Osteocyte (in vitro differentiated cells): Measurements from ENCODE around the gene SLC27A4. TPM values are rescaled to one million over a fixed set of nuclear protein-coding genes. Genes with fewer than 3 reads are reported as not detected.

ENCODE experiments used
- DNase-seq: peaks from one replicate; pipeline ENCODE4 v3.0.0; 2021; ENCODE audit warnings: mixed read lengths; ENCODE audit not compliant: unreplicated experiment; ENCODE audit errors: extremely low spot score
- H3K27ac Mint-ChIP-seq: one replicate; pipeline ENCODE4 v1.8.0; 2021; ENCODE audit warnings: mild to moderate bottlenecking, mixed read lengths; ENCODE audit not compliant: unreplicated experiment
- H3K27me3 Mint-ChIP-seq: one replicate; pipeline ENCODE4 v1.8.0; 2021; ENCODE audit warnings: mixed read lengths; ENCODE audit not compliant: unreplicated experiment
- H3K36me3 Mint-ChIP-seq: one replicate; pipeline ENCODE4 v1.8.0; 2021; ENCODE audit warnings: mixed read lengths; ENCODE audit not compliant: unreplicated experiment
- H3K4me1 Mint-ChIP-seq: one replicate; pipeline ENCODE4 v1.8.0; 2021; ENCODE audit warnings: mixed read lengths; ENCODE audit not compliant: unreplicated experiment
- H3K4me3 Mint-ChIP-seq: one replicate; pipeline ENCODE4 v1.8.0; 2021; ENCODE audit warnings: mild to moderate bottlenecking, moderate library complexity, mixed read lengths; ENCODE audit not compliant: unreplicated experiment
- H3K9me3 Mint-ChIP-seq: one replicate; pipeline ENCODE4 v1.8.0; 2021; ENCODE audit warnings: mixed read lengths; ENCODE audit not compliant: unreplicated experiment
- CTCF ChIP-seq: fragments of 200-600 bp; sonication (generic); IDR thresholded peaks from 2 replicates; pipeline ENCODE4 v1.5.0; 2021; ENCODE audit warnings: antibody characterized with exemption, mild to moderate bottlenecking, moderate library complexity
- total RNA-seq: library from RNA; stranded (reverse); gene quantifications from 2 replicates; pipeline ENCODE4 v1.2.1, GENCODE V29; 2021

Gene SLC27A4
- total RNA-seq, 1 donor from 2014 or later = 39.4 TPM

GRCh38 chr9:128375865-128376264, 35.5 kb downstream of the SLC27A4 start:
- H3K36me3 Mint-ChIP-seq = peaks cover 11% of the 10 kb centered on the region
- H3K27me3 Mint-ChIP-seq = no peaks in the 10 kb centered on the region
- H3K4me3 Mint-ChIP-seq = no peak overlapping the region
- DNase-seq = no peak
- no peaks in the 10 kb centered on the region for H3K9me3 Mint-ChIP-seq
- no peak overlapping the region for H3K27ac Mint-ChIP-seq
- no peak for TF ChIP-seq CTCF
- peaks cover 18% of the 10 kb centered on the region for H3K4me1 Mint-ChIP-seq

- Mint-ChIP-seq H3K36me3 (peaks cover 12% of the 10 kb centered on the region), H3K27me3 (no peaks in the 10 kb centered on the region), H3K4me1 (no peaks in the 10 kb centered on the region), H3K4me3 (no peak overlapping the region), H3K27ac (no peak overlapping the region), H3K9me3 (no peaks in the 10 kb centered on the region)
- DNase-seq = no peak
- no peak for TF ChIP-seq CTCF
Observed at GRCh38 chr9:128382261-128382660, 41.9 kb downstream of the SLC27A4 start.

DNA sequence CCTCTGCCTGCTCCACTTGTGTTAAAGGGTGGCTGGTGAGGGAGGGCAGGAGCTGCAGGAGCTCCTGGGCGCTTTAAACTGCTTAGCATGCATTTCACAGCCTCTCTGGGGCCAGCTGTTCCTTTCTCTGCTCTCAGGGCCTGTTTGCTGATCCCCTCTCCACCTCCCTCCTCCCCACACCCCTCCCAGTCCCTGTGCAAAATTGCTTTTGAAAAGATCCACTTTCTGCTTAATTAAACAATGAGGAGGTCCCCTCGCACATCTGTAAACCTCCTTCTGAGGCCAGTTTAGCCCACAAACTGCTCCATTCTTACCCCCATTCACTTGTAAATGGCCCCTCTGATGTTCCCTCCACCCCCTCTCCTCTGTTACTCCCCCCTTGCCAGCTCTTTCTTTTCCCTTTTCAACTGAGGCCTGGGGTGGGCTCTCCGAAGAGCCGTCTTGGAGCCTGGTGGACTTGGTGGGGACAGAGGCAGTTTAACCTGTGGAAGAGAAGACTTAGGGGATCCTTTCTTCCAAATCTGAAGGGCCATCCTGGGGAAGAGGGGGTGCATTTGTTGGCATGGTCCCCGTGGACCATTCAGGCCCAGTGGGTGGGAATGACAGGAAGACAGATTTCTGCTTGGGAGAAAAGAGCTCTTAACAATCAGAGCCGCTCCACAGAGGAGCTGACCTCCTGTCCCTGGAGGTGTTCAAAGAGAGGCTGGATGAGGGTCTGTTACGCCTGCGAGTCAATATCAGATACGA, 42.9 kb downstream of the SLC27A4 start:
- TF ChIP-seq CTCF = no peak
- H3K9me3 Mint-ChIP-seq = no peaks in the 10 kb centered on the region
- H3K27me3 Mint-ChIP-seq = no peaks in the 10 kb centered on the region
- peaks cover 16% of the 10 kb centered on the region for H3K36me3 Mint-ChIP-seq
- no peaks in the 10 kb centered on the region for H3K4me1 Mint-ChIP-seq
- no peak for DNase-seq
- H3K27ac Mint-ChIP-seq = no peak overlapping the region
- H3K4me3 Mint-ChIP-seq = no peak overlapping the region

GRCh38 chr9:128383791-128384190, 43.5 kb downstream of the SLC27A4 start:
- no peak for DNase-seq
- H3K36me3 Mint-ChIP-seq = peaks cover 15% of the 10 kb centered on the region
- H3K9me3 Mint-ChIP-seq = no peaks in the 10 kb centered on the region
- no peak for TF ChIP-seq CTCF
- H3K27ac Mint-ChIP-seq = no peak overlapping the region
- H3K27me3 Mint-ChIP-seq = no peaks in the 10 kb centered on the region
- H3K4me1 Mint-ChIP-seq = no peaks in the 10 kb centered on the region
- no peak overlapping the region for H3K4me3 Mint-ChIP-seq

GRCh38 chr9:128384801-128385495, 44.6 kb downstream of the SLC27A4 start:
- H3K9me3 Mint-ChIP-seq = no peaks in the 10 kb centered on the region
- no peak overlapping the region for H3K27ac Mint-ChIP-seq
- H3K36me3 Mint-ChIP-seq = peaks cover 11% of the 10 kb centered on the region
- no peaks in the 10 kb centered on the region for H3K27me3 Mint-ChIP-seq
- H3K4me1 Mint-ChIP-seq = no peaks in the 10 kb centered on the region
- no peak overlapping the region for H3K4me3 Mint-ChIP-seq
- TF ChIP-seq CTCF = no peak
- DNase-seq = no peak
